ENCODE data around the gene TMEM182.

The TMEM182 gene

GRCh38 chr2:102834523-102835273 is 72.9 kb downstream of the TMEM182 start:
- no peak overlapping the region for H4K12ac ChIP-seq (ENCODE audit: low read depth, low read length)
- H3K27ac ChIP-seq (ENCODE audit: low read depth, low read length), result no peak overlapping the region
- no peak overlapping the region for H2AK5ac ChIP-seq (ENCODE audit: low read length)
- no peak overlapping the region for H3K4ac ChIP-seq (ENCODE audit: low read depth, low read length)
- H4K91ac ChIP-seq (ENCODE audit: low read depth, low read length), result no peak overlapping the region
- H3K79me1 ChIP-seq (ENCODE audit: low read length), result no peaks in the 10 kb centered on the region
- no peaks in the 10 kb centered on the region for H3K36me3 ChIP-seq (ENCODE audit: control insufficient read depth in 1 of 2, insufficient read depth in 2 of 2, low read length in 2 of 2)
- no peaks in the 10 kb centered on the region for H3K4me1 ChIP-seq (ENCODE audit: control insufficient read depth in 1 of 2, insufficient read depth in 2 of 2, low read length in 2 of 2)
- H3K4me2 ChIP-seq (ENCODE audit: low read length), result no peak overlapping the region
- no CpG with 5 or more reads among the region's 6 CpGs for WGBS (ENCODE audit: extremely low coverage, insufficient coverage, insufficient read length)
- no peak overlapping the region for H3K14ac ChIP-seq (ENCODE audit: low read length)
- no peak overlapping the region for H3K23ac ChIP-seq (ENCODE audit: low read length)
- H2BK120ac ChIP-seq (ENCODE audit: insufficient read depth, low read length, poor library complexity), result no peak overlapping the region
- H3K9ac ChIP-seq (ENCODE audit: low read length), result no peak overlapping the region
- H3K79me2 ChIP-seq (ENCODE audit: control insufficient read depth, insufficient read depth, low read length, poor library complexity), result no peaks in the 10 kb centered on the region
- no peak overlapping the region for H3K4me3 ChIP-seq (ENCODE audit: low read depth, low read length)
- no peak overlapping the region for H2BK12ac ChIP-seq (ENCODE audit: low read length)
- no peaks in the 10 kb centered on the region for H3K27me3 ChIP-seq (ENCODE audit: insufficient read depth, low read length)
- H2BK5ac ChIP-seq (ENCODE audit: low read depth, low read length, poor library complexity), result no peak overlapping the region
- no peak for DNase-seq
- H3K18ac ChIP-seq (ENCODE audit: low read length), result no peak overlapping the region
- no peaks in the 10 kb centered on the region for H3K9me3 ChIP-seq (ENCODE audit: insufficient read depth, low read depth, low read length)
- no peak overlapping the region for H4K8ac ChIP-seq (ENCODE audit: low read depth, low read length)
- no peak overlapping the region for H2AFZ ChIP-seq (ENCODE audit: insufficient read depth, low read length, poor library complexity)

- Histone ChIP-seq H3K9ac (ENCODE audit: low read length) (no peak overlapping the region), H4K12ac (ENCODE audit: low read depth, low read length) (no peak overlapping the region), H4K91ac (ENCODE audit: low read depth, low read length) (no peak overlapping the region), H2BK5ac (ENCODE audit: low read depth, low read length, poor library complexity) (no peak overlapping the region), H3K4me3 (ENCODE audit: low read depth, low read length) (no peak overlapping the region), H3K4me2 (ENCODE audit: low read length) (no peak overlapping the region), H3K79me2 (ENCODE audit: control insufficient read depth, insufficient read depth, low read length, poor library complexity) (no peaks in the 10 kb centered on the region), H3K9me3 (ENCODE audit: insufficient read depth, low read depth, low read length) (peaks cover 3% of the 10 kb centered on the region), H3K23ac (ENCODE audit: low read length) (no peak overlapping the region), H3K36me3 (ENCODE audit: control insufficient read depth in 1 of 2, insufficient read depth in 2 of 2, low read length in 2 of 2) (no peaks in the 10 kb centered on the region), H2BK120ac (ENCODE audit: insufficient read depth, low read length, poor library complexity) (no peak overlapping the region), H3K27me3 (ENCODE audit: insufficient read depth, low read length) (no peaks in the 10 kb centered on the region), H3K27ac (ENCODE audit: low read depth, low read length) (no peak overlapping the region), H3K18ac (ENCODE audit: low read length) (no peak overlapping the region), H4K8ac (ENCODE audit: low read depth, low read length) (no peak overlapping the region), H2BK12ac (ENCODE audit: low read length) (no peak overlapping the region), H2AK5ac (ENCODE audit: low read length) (no peak overlapping the region), H3K4ac (ENCODE audit: low read depth, low read length) (no peak overlapping the region), H2AFZ (ENCODE audit: insufficient read depth, low read length, poor library complexity) (no peak overlapping the region), H3K79me1 (ENCODE audit: low read length) (no peaks in the 10 kb centered on the region), H3K14ac (ENCODE audit: low read length) (no peak overlapping the region), H3K4me1 (ENCODE audit: control insufficient read depth in 1 of 2, insufficient read depth in 2 of 2, low read length in 2 of 2) (no peaks in the 10 kb centered on the region)
- no peak for DNase-seq
- no CpG with 5 or more reads among the region's 8 CpGs for WGBS (ENCODE audit: extremely low coverage, insufficient coverage, insufficient read length)
These were observed 75.9 kb downstream of the TMEM182 start for GRCh38 chr2:102837626-102838198.

- Histone ChIP-seq H3K14ac (ENCODE audit: low read length) (no peak overlapping the region), H3K27me3 (ENCODE audit: insufficient read depth, low read length) (no peaks in the 10 kb centered on the region), H2AFZ (ENCODE audit: insufficient read depth, low read length, poor library complexity) (no peak overlapping the region), H4K91ac (ENCODE audit: low read depth, low read length) (no peak overlapping the region), H3K36me3 (ENCODE audit: control insufficient read depth in 1 of 2, insufficient read depth in 2 of 2, low read length in 2 of 2) (no peaks in the 10 kb centered on the region), H2BK5ac (ENCODE audit: low read depth, low read length, poor library complexity) (no peak overlapping the region), H3K4me2 (ENCODE audit: low read length) (no peak overlapping the region), H3K9me3 (ENCODE audit: insufficient read depth, low read depth, low read length) (peaks cover 3% of the 10 kb centered on the region), H3K9ac (ENCODE audit: low read length) (no peak overlapping the region), H2BK12ac (ENCODE audit: low read length) (no peak overlapping the region), H3K4ac (ENCODE audit: low read depth, low read length) (no peak overlapping the region), H3K18ac (ENCODE audit: low read length) (no peak overlapping the region), H2BK120ac (ENCODE audit: insufficient read depth, low read length, poor library complexity) (no peak overlapping the region), H3K4me3 (ENCODE audit: low read depth, low read length) (no peak overlapping the region), H3K4me1 (ENCODE audit: control insufficient read depth in 1 of 2, insufficient read depth in 2 of 2, low read length in 2 of 2) (peaks cover 8 to 9% of the 10 kb centered on the region in 2 experiments), H3K27ac (ENCODE audit: low read depth, low read length) (no peak overlapping the region), H4K12ac (ENCODE audit: low read depth, low read length) (no peak overlapping the region), H3K79me2 (ENCODE audit: control insufficient read depth, insufficient read depth, low read length, poor library complexity) (no peaks in the 10 kb centered on the region), H3K23ac (ENCODE audit: low read length) (no peak overlapping the region), H3K79me1 (ENCODE audit: low read length) (peaks cover 2% of the 10 kb centered on the region), H2AK5ac (ENCODE audit: low read length) (no peak overlapping the region), H4K8ac (ENCODE audit: low read depth, low read length) (no peak overlapping the region)
- WGBS (ENCODE audit: extremely low coverage, insufficient coverage, insufficient read length), result no CpG with 5 or more reads among the region's 8 CpGs
- peak; percentile 2 to 81 for DNase-seq
These were observed 78.0 kb downstream of the TMEM182 start for GRCh38 chr2:102839668-102840388.

GRCh38 chr2:102841107-102841840 is 79.4 kb downstream of the TMEM182 start:
- no peaks in the 10 kb centered on the region for H3K27me3 ChIP-seq (ENCODE audit: insufficient read depth, low read length)
- H2AK5ac ChIP-seq (ENCODE audit: low read length), result no peak overlapping the region
- no peak overlapping the region for H2BK12ac ChIP-seq (ENCODE audit: low read length)
- H3K9me3 ChIP-seq (ENCODE audit: insufficient read depth, low read depth, low read length), result peaks cover 3% of the 10 kb centered on the region
- no peak overlapping the region for H2AFZ ChIP-seq (ENCODE audit: insufficient read depth, low read length, poor library complexity)
- H4K12ac ChIP-seq (ENCODE audit: low read depth, low read length), result no peak overlapping the region
- H4K91ac ChIP-seq (ENCODE audit: low read depth, low read length), result no peak overlapping the region
- DNase-seq, result peak; percentile 30 to 67
- peaks cover 2% of the 10 kb centered on the region for H3K79me1 ChIP-seq (ENCODE audit: low read length)
- no peak overlapping the region for H3K14ac ChIP-seq (ENCODE audit: low read length)
- H3K4me2 ChIP-seq (ENCODE audit: low read length), result no peak overlapping the region
- H3K4me3 ChIP-seq (ENCODE audit: low read depth, low read length), result no peak overlapping the region
- H2BK5ac ChIP-seq (ENCODE audit: low read depth, low read length, poor library complexity), result no peak overlapping the region
- H3K9ac ChIP-seq (ENCODE audit: low read length), result no peak overlapping the region
- H4K8ac ChIP-seq (ENCODE audit: low read depth, low read length), result no peak overlapping the region
- peaks cover 8 to 9% of the 10 kb centered on the region in 2 experiments for H3K4me1 ChIP-seq (ENCODE audit: control insufficient read depth in 1 of 2, insufficient read depth in 2 of 2, low read length in 2 of 2)
- H3K79me2 ChIP-seq (ENCODE audit: control insufficient read depth, insufficient read depth, low read length, poor library complexity), result no peaks in the 10 kb centered on the region
- no peak overlapping the region for H3K18ac ChIP-seq (ENCODE audit: low read length)
- H3K23ac ChIP-seq (ENCODE audit: low read length), result no peak overlapping the region
- H3K36me3 ChIP-seq (ENCODE audit: control insufficient read depth in 1 of 2, insufficient read depth in 2 of 2, low read length in 2 of 2), result no peaks in the 10 kb centered on the region
- no peak overlapping the region for H3K27ac ChIP-seq (ENCODE audit: low read depth, low read length)
- no CpG with 5 or more reads among the region's 19 CpGs for WGBS (ENCODE audit: extremely low coverage, insufficient coverage, insufficient read length)
- H2BK120ac ChIP-seq (ENCODE audit: insufficient read depth, low read length, poor library complexity), result no peak overlapping the region
- H3K4ac ChIP-seq (ENCODE audit: low read depth, low read length), result no peak overlapping the region

All from trophoblast cell (in vitro differentiated cells and primary cell).